H1 (cell line): ENCODE results near the gene FGF1. TPM values are rescaled to one million over a fixed set of nuclear protein-coding genes. Genes with fewer than 3 reads are reported as not detected.

Experiments
- CTCF ChIA-PET: fragments of 300-600 bp; sonication (Branson Sonifier 250); formaldehyde crosslinking; loops from one replicate; lab custom pipeline; 2021; ENCODE audit not compliant: partially characterized antibody; lab: Charles Lee
- POLR2A ChIA-PET: fragments of 300-600 bp; sonication (Branson Sonifier 250); formaldehyde crosslinking; loops from one replicate; lab custom pipeline; 2021; ENCODE audit warnings: inconsistent platforms; ENCODE audit not compliant: partially characterized antibody; lab: Charles Lee
- DNase-seq, 2 experiments: peaks; one replicate each; pipeline versions ENCODE4 v3.0.0 to v3.0.0-alpha.2; 2010 to 2022; ENCODE audit warnings: low spot score in 2 of 2, low read depth in 1 of 2, mixed read lengths in 1 of 2
- FAIRE-seq: peaks from 2 replicates; lab custom pipeline; 2011; peaks lifted over from hg19 to GRCh38; lab: Jason Lieb, UNC
- H2AFZ ChIP-seq: 2 replicates; pipeline ENCODE4 v1.8.1; 2012; ENCODE audit warnings: low read length, inconsistent platforms
- H2AK5ac ChIP-seq: 2 replicates; pipeline ENCODE4 v1.6.1; 2013; ENCODE audit warnings: low read depth, low read length
- H2BK120ac ChIP-seq: replicated peaks from 2 replicates; pipeline ENCODE3; 2013; ENCODE audit warnings: low read depth, low read length, inconsistent platforms
- H2BK12ac ChIP-seq: 2 replicates; pipeline ENCODE4 v1.6.1; 2013; ENCODE audit warnings: low read depth, low read length
- H2BK15ac ChIP-seq: 2 replicates; pipeline ENCODE4 v1.6.1; 2013; ENCODE audit warnings: low read length
- H2BK20ac ChIP-seq: 2 replicates; pipeline ENCODE4 v1.6.1; 2013; ENCODE audit warnings: low read length
- H2BK5ac ChIP-seq: 2 replicates; pipeline ENCODE4 v1.6.1; 2013; ENCODE audit warnings: low read depth, low read length
- H3K14ac ChIP-seq: 2 replicates; pipeline ENCODE4 v1.6.1; 2013; ENCODE audit warnings: inconsistent platforms; ENCODE audit not compliant: insufficient read length
- H3K18ac ChIP-seq: 2 replicates; pipeline ENCODE4 v1.6.1; 2013; ENCODE audit warnings: low read length; ENCODE audit errors: extremely low read depth
- H3K23ac ChIP-seq: 2 replicates; pipeline ENCODE4 v1.6.1; 2013; ENCODE audit warnings: inconsistent platforms; ENCODE audit not compliant: insufficient read length
- H3K23me2 ChIP-seq: 2 replicates; pipeline ENCODE4 v1.6.1; 2013; ENCODE audit warnings: low read depth, low read length
- H3K27ac ChIP-seq: 2 replicates; pipeline ENCODE4 v1.6.1; 2011; ENCODE audit warnings: low read depth, low read length, inconsistent platforms
- H3K27me3 ChIP-seq, 4 experiments: replicated peaks in 1 of 4; 1 replicate in 1 of 4; 2 replicates in 3 of 4; pipeline versions ENCODE4 v1.6.1 to v1.8.1; 2011 to 2013; ENCODE audit warnings: low read length in 3 of 4, mild to moderate bottlenecking in 3 of 4, inconsistent platforms in 2 of 4, mixed read lengths in 2 of 4, moderate library complexity in 1 of 4; ENCODE audit not compliant: control insufficient read depth in 3 of 4, insufficient read depth in 3 of 4; ENCODE audit errors: extremely low read depth in 1 of 4
- H3K36me3 ChIP-seq, 4 experiments: 2 replicates each; pipeline versions ENCODE4 v1.6.1 to v1.8.1; 2011 to 2013; ENCODE audit warnings: mild to moderate bottlenecking in 4 of 4, low read length in 3 of 4, moderate library complexity in 2 of 4, control low read depth in 1 of 4, inconsistent platforms in 1 of 4; ENCODE audit not compliant: insufficient read depth in 4 of 4, control insufficient read depth in 2 of 4
- H3K4ac ChIP-seq: replicated peaks from 2 replicates; pipeline ENCODE3; 2013; ENCODE audit warnings: low read length, low read depth, mixed read lengths, inconsistent platforms; ENCODE audit not compliant: insufficient read length
- H3K4me1 ChIP-seq, 4 experiments: replicated peaks in 1 of 4; 1 replicate in 1 of 4; 2 replicates in 3 of 4; pipeline versions ENCODE4 v1.6.1 to v1.8.1; 2011 to 2013; ENCODE audit warnings: low read length in 3 of 4, inconsistent platforms in 2 of 4, mixed read lengths in 1 of 4; ENCODE audit not compliant: insufficient read depth in 4 of 4, control insufficient read depth in 3 of 4
- H3K4me2 ChIP-seq, 2 experiments: 2 replicates each; pipeline versions ENCODE4 v1.6.1 to v1.8.1; 2011 to 2013; ENCODE audit warnings: low read depth in 2 of 2, low read length in 2 of 2, control low read depth in 1 of 2, inconsistent platforms in 1 of 2, mild to moderate bottlenecking in 1 of 2; ENCODE audit not compliant: insufficient read depth in 1 of 2
- H3K4me3 ChIP-seq, 4 experiments: fragments of 200-600, 300-600 bp in 1 of 4; sonication (generic), shearing (Covaris generic), sonication (Bioruptor Twin) in 1 of 4; 2 replicates each; pipeline versions ENCODE4 v1.5.1 to v1.8.1; 2011 to 2016; ENCODE audit warnings: low read length in 4 of 4, low read depth in 3 of 4, control low read depth in 2 of 4, inconsistent platforms in 2 of 4, mild to moderate bottlenecking in 2 of 4, mixed read lengths in 1 of 4, moderate library complexity in 1 of 4; ENCODE audit not compliant: insufficient read depth in 2 of 4; ENCODE audit errors: extremely low read depth in 1 of 4
- H3K56ac ChIP-seq: replicated peaks from 2 replicates; pipeline ENCODE3; 2013; ENCODE audit warnings: low read depth, mild to moderate bottlenecking, mixed read lengths, low read length, inconsistent platforms; ENCODE audit not compliant: insufficient read length
- H3K79me1 ChIP-seq: 2 replicates; pipeline ENCODE4 v1.6.1; 2013; ENCODE audit warnings: low read depth, low read length, control low read depth
- H3K79me2 ChIP-seq, 2 experiments: 2 replicates each; pipeline versions ENCODE4 v1.6.1 to v1.8.1; 2012 to 2013; ENCODE audit warnings: low read length in 2 of 2, mild to moderate bottlenecking in 2 of 2, inconsistent platforms in 1 of 2; ENCODE audit not compliant: insufficient read depth in 2 of 2, control insufficient read depth in 1 of 2
- H3K9ac ChIP-seq, 4 experiments: replicated peaks in 1 of 4; 1 replicate in 1 of 4; 2 replicates in 3 of 4; pipeline versions ENCODE4 v1.6.1 to v1.8.1; 2011 to 2013; ENCODE audit warnings: low read depth in 3 of 4, low read length in 3 of 4, control low read depth in 2 of 4, mild to moderate bottlenecking in 2 of 4, moderate library complexity in 2 of 4, inconsistent platforms in 1 of 4; ENCODE audit errors: extremely low read depth in 1 of 4
- H3K9me3 ChIP-seq, 2 experiments: 2 replicates each; pipeline versions ENCODE4 v1.6.1 to v1.8.1; 2012 to 2013; ENCODE audit warnings: mild to moderate bottlenecking in 2 of 2, moderate library complexity in 2 of 2, control low read depth in 1 of 2, inconsistent platforms in 1 of 2, low read depth in 1 of 2, low read length in 1 of 2, mixed read lengths in 1 of 2; ENCODE audit not compliant: insufficient read depth in 2 of 2
- H4K20me1 ChIP-seq, 2 experiments: replicated peaks in 1 of 2; 2 replicates each; pipeline versions ENCODE3 to v1.8.1; 2011 to 2013; ENCODE audit warnings: inconsistent platforms in 2 of 2, low read length in 2 of 2, mild to moderate bottlenecking in 1 of 2; ENCODE audit not compliant: insufficient read depth in 2 of 2, control insufficient read depth in 1 of 2
- H4K5ac ChIP-seq: 2 replicates; pipeline ENCODE4 v1.6.1; 2013; ENCODE audit warnings: low read length, low read depth, mixed read lengths, inconsistent platforms; ENCODE audit not compliant: insufficient read length
- H4K8ac ChIP-seq: 2 replicates; pipeline ENCODE4 v1.8.0; 2013; ENCODE audit warnings: mild to moderate bottlenecking, moderate library complexity, low read length, inconsistent platforms; ENCODE audit not compliant: insufficient read depth; ENCODE audit errors: extremely low read depth
- H4K91ac ChIP-seq: replicated peaks from 2 replicates; pipeline ENCODE3; 2013; ENCODE audit warnings: low read length, mixed read lengths, inconsistent platforms; ENCODE audit not compliant: insufficient read length
- BCL11A ChIP-seq, 2 experiments: IDR thresholded peaks; one replicate each; pipeline ENCODE4 v1.6.1; 2011; ENCODE audit warnings: low read depth in 2 of 2, low read length in 2 of 2, mild to moderate bottlenecking in 2 of 2
- BRCA1 ChIP-seq: IDR thresholded peaks from 2 replicates; pipeline ENCODE4 v1.6.1; 2012; ENCODE audit warnings: low read depth, low read length, improper control_type of control experiment
- CHD1 ChIP-seq: IDR thresholded peaks from 2 replicates; pipeline ENCODE4 v1.6.1; 2012; ENCODE audit warnings: low read depth, low read length, improper control_type of control experiment
- CTBP2 ChIP-seq: IDR thresholded peaks from 2 replicates; pipeline ENCODE4 v1.7.0; 2011; ENCODE audit warnings: borderline replicate concordance, mild to moderate bottlenecking, moderate library complexity, mixed read lengths, low read length; ENCODE audit not compliant: insufficient read depth, insufficient read length
- CTCF ChIP-seq, 3 experiments: IDR thresholded peaks; 1 replicate in 2 of 3; 2 replicates in 1 of 3; pipeline versions ENCODE4 v1.5.1 to v1.6.1; 2011; ENCODE audit warnings: low read length in 3 of 3, mild to moderate bottlenecking in 3 of 3, inconsistent platforms in 2 of 3, low read depth in 1 of 3, moderate library complexity in 1 of 3; ENCODE audit not compliant: insufficient read depth in 1 of 3; ENCODE audit errors: control extremely low read depth in 1 of 3
- EP300 ChIP-seq, 2 experiments: IDR thresholded peaks; 1 replicate in 1 of 2; 2 replicates in 1 of 2; pipeline ENCODE4 v1.6.1; 2011 to 2012; ENCODE audit warnings: low read depth in 2 of 2, low read length in 2 of 2, mild to moderate bottlenecking in 2 of 2, borderline replicate concordance in 1 of 2, inconsistent platforms in 1 of 2, moderate library complexity in 1 of 2
- KDM5A ChIP-seq: fragments of 200-600 bp; IDR thresholded peaks from 2 replicates; pipeline ENCODE4 v1.7.1; 2012; ENCODE audit warnings: mild to moderate bottlenecking, low read length, inconsistent platforms, mixed read lengths
- SAP30 ChIP-seq: fragments of 300-600 bp; sonication (generic); IDR thresholded peaks from 2 replicates; pipeline ENCODE4 v1.7.1; 2012; ENCODE audit warnings: low read length, moderate library complexity, mild to moderate bottlenecking, inconsistent platforms; ENCODE audit not compliant: insufficient read depth, insufficient replicate concordance
- SP2 ChIP-seq: IDR thresholded peaks from 2 replicates; pipeline ENCODE4 v1.6.1; 2012; ENCODE audit warnings: mild to moderate bottlenecking, low read length, inconsistent platforms
- TEAD4 ChIP-seq: IDR thresholded peaks from 2 replicates; pipeline ENCODE4 v1.6.1; 2012; ENCODE audit warnings: low read depth, low read length, inconsistent platforms, mixed read lengths
- WGBS, 2 experiments: shearing (Covaris generic) in 1 of 2; methylation state at CpG; one replicate each; pipeline versions ENCODE4 v1.1.6 to v1.1.7; 2013 to 2015; ENCODE audit warnings: low lambda C conversion rate in 2 of 2, mixed read lengths in 2 of 2, inconsistent platforms in 1 of 2, low coverage in 1 of 2, missing lambda C conversion rate in 1 of 2; ENCODE audit not compliant: insufficient replicate concordance in 2 of 2, insufficient coverage in 1 of 2, insufficient read length in 1 of 2; ENCODE audit errors: extremely low coverage in 1 of 2, missing lambda C conversion rate in 1 of 2; 5-methylcytosine and 5-hydroxymethylcytosine counted together
- polyA plus RNA-seq, 7 experiments: library from polyadenylated mRNA; depleted of rRNA in 3 of 7; stranded (reverse) in 5 of 7; unstranded in 2 of 7; fragments of >200 nt in 5 of 7; fragments of 200-250 nt in 2 of 7; gene quantifications; 1 replicate in 5 of 7; 2 replicates in 1 of 7; 4 replicates in 1 of 7; pipeline versions ENCODE4 v1.2.1 to v1.2.3, GENCODE V29; 2011 to 2013; ENCODE audit warnings: missing spikeins in 2 of 7, mixed read lengths in 2 of 7
- total RNA-seq: library from RNA; stranded (reverse); fragmentation: NEBNext Ultra II Directional; extraction: Animal tissue kit (Norgen Biotek cat#: 25700); gene quantifications from 2 replicates; pipeline ENCODE4 v1.2.1, GENCODE V29; 2021

FGF1 gene
- total and polyA plus RNA-seq, 2 of the 8 experiments (the other 6 are each of a cell fraction or from before 2014, with no cell fraction given) = 0.30 to 0.50 TPM

- peak overlapping the region; percentile 70 for H4K91ac ChIP-seq
- no peak overlapping the region for H2AFZ ChIP-seq
- no peaks in the 10 kb centered on the region for H4K20me1 ChIP-seq
- DNase-seq (no peak), FAIRE-seq (no peak)
- no peaks in the 10 kb centered on the region for H3K36me3 ChIP-seq
- no peaks in the 10 kb centered on the region for H3K79me1 ChIP-seq
- H3K4ac ChIP-seq = peak overlapping the region; percentile 23
- H3K4me2 ChIP-seq = no peak overlapping the region
- H3K4me3 ChIP-seq = no peak overlapping the region
- peak overlapping the region; percentile 36; the same call in 1 of the 2 replicates for H2BK20ac ChIP-seq
- H4K8ac ChIP-seq = no peak overlapping the region
- no peak overlapping the region for H3K14ac ChIP-seq
- H3K9ac ChIP-seq = no peak overlapping the region
- H3K4me1 ChIP-seq = peaks cover 3 to 33% (median 23%) of the 10 kb centered on the region in 4 experiments
- POLR2A ChIA-PET = interaction anchor here (0.6 to 0.7 kb wide), 2 partner anchors 12 to 31 kb away, joined by 3 read pairs; no protein-coding TSS in a partner anchor
- H2AK5ac ChIP-seq = peak overlapping the region; percentile 49; the same call in 1 of the 2 replicates
- H3K9me3 ChIP-seq = no peaks in the 10 kb centered on the region
- H2BK5ac ChIP-seq = no peak overlapping the region
- peak overlapping the region; percentile 73; the same call in 1 of the 2 replicates for H2BK12ac ChIP-seq
- H3K18ac ChIP-seq = peak overlapping the region; percentile 14; the same call in 1 of the 2 replicates
- H2BK120ac ChIP-seq = peak overlapping the region; percentile 51
- no peak overlapping the region for H3K23ac ChIP-seq
- 86% methylated on average over 4 of the region's 4 CpGs; no CpG with 5 or more reads in 1 of the 2 experiments for WGBS, 2 experiments
- H3K79me2 ChIP-seq = no peaks in the 10 kb centered on the region
- H3K27me3 ChIP-seq = no peaks in the 10 kb centered on the region
- CTCF ChIA-PET = interaction anchor here (0.8 to 29.7 kb wide), 11 partner anchors 11 to 535 kb away, joined by 3 to 605 read pairs (median 3); no protein-coding TSS in a partner anchor
- no peak overlapping the region for H2BK15ac ChIP-seq
- no peak overlapping the region for H4K5ac ChIP-seq
- H3K56ac ChIP-seq = no peak overlapping the region
- no peak overlapping the region for H3K27ac ChIP-seq
- TF ChIP-seq EP300 (IDR thresholded peaks at IDR 0.05; ENCODE audit: borderline replicate concordance in 1 of 2, low read depth in 2 of 2, low read length in 2 of 2) (no peak), BRCA1 (no peak), CTBP2 (no peak), BCL11A (IDR thresholded peaks at IDR 0.05; ENCODE audit: low read depth in 2 of 2, low read length in 2 of 2) (no peak), CTCF (IDR thresholded peaks at IDR 0.05; ENCODE audit: control extremely low read depth in 1 of 3, insufficient read depth in 1 of 3, low read depth in 1 of 3, low read length in 3 of 3) (no peak), SAP30 (no peak), KDM5A (no peak), SP2 (no peak), TEAD4 (no peak), CHD1 (no peak)
- TF ChIP-seq, all 59 proteins: peak for 0
- H3K23me2 ChIP-seq = no peaks in the 10 kb centered on the region; the same call in 1 of the 2 replicates
Measured at GRCh38 chr5:142686968-142687367, 1.1 kb upstream of the FGF1 start.
